Natural killer cell (primary cell): ENCODE results near the gene MAGEC2. TPM values are rescaled to one million over a fixed set of nuclear protein-coding genes. Genes with fewer than 3 reads are reported as not detected.

Experiments
- ATAC-seq, 3 donors: fragments of 150-1000 bp in 2 of 3; fragments of 200-7000 bp in 1 of 3; cut with Tn5 transposase; 1 replicate in 1 of 3; 2 replicates in 2 of 3; pipeline ENCODE4 v1.10.0; 2021; ENCODE audit warnings: mild to moderate bottlenecking in 2 of 3, moderate library complexity in 2 of 3
- DNase-seq, 2 donors: peaks; one replicate each; pipeline versions ENCODE4 v3.0.0 to v3.0.0-alpha.2; 2013 to 2021; ENCODE audit warnings: mixed read lengths in 1 of 2
- H3K27ac ChIP-seq: one replicate; pipeline ENCODE4 v1.5.1; 2013; ENCODE audit warnings: mild to moderate bottlenecking, low read length
- H3K27me3 ChIP-seq: one replicate; pipeline ENCODE4 v1.6.1; 2013; ENCODE audit warnings: low read length; ENCODE audit not compliant: control insufficient read depth, insufficient read depth
- H3K36me3 ChIP-seq: one replicate; pipeline ENCODE4 v1.6.1; 2013; ENCODE audit warnings: low read length; ENCODE audit not compliant: control insufficient read depth, insufficient read depth
- H3K4me1 ChIP-seq: one replicate; pipeline ENCODE4 v1.6.1; 2013; ENCODE audit warnings: low read length; ENCODE audit not compliant: control insufficient read depth, insufficient read depth
- H3K4me3 ChIP-seq: one replicate; pipeline ENCODE4 v1.5.1; 2013; ENCODE audit warnings: low read length
- H3K9me3 ChIP-seq: one replicate; pipeline ENCODE4 v1.6.1; 2013; ENCODE audit warnings: low read length; ENCODE audit not compliant: control insufficient read depth, insufficient read depth
- H3K27ac Mint-ChIP-seq, 2 donors: one replicate each; pipeline ENCODE4 v1.8.0; 2022; ENCODE audit warnings: mild to moderate bottlenecking in 2 of 2, mixed read lengths in 2 of 2, moderate library complexity in 1 of 2
- H3K27me3 Mint-ChIP-seq, 2 donors: one replicate each; pipeline ENCODE4 v1.8.0; 2022; ENCODE audit warnings: low read depth in 2 of 2, mixed read lengths in 2 of 2
- H3K36me3 Mint-ChIP-seq: one replicate; pipeline ENCODE4 v1.8.0; 2022; ENCODE audit warnings: mixed read lengths
- H3K4me1 Mint-ChIP-seq, 2 donors: one replicate each; pipeline ENCODE4 v1.8.0; 2022; ENCODE audit warnings: mixed read lengths in 2 of 2
- H3K4me3 Mint-ChIP-seq: one replicate; pipeline ENCODE4 v1.8.0; 2022; ENCODE audit warnings: mild to moderate bottlenecking, moderate library complexity, mixed read lengths
- H3K9me3 Mint-ChIP-seq, 2 donors: one replicate each; pipeline ENCODE4 v1.8.0; 2022; ENCODE audit warnings: mixed read lengths in 2 of 2
- WGBS: methylation state at CpG from one replicate; pipeline ENCODE4 v1.1.7; 2013; ENCODE audit warnings: missing lambda C conversion rate; ENCODE audit not compliant: insufficient coverage; 5-methylcytosine and 5-hydroxymethylcytosine counted together
- intact Hi-C: fragments of 100-400 bp; cut with micrococcal nuclease; formaldehyde crosslinking; loops from one replicate; pipeline ENCODE4 v1.14.2; 2022
- total RNA-seq, 4 donors: library from RNA; stranded (reverse); fragments of 120-200 nt in 1 of 4; gene quantifications; one replicate each; pipeline versions ENCODE4 v1.2.3 to v1.2.4, GENCODE V29; 2013 to 2022
- TF ChIP-seq, protein P1 (sequence below): fragments of 200-600 bp; IDR thresholded peaks from one replicate; pipeline ENCODE4 v1.8.0; 2022; ENCODE audit warnings: antibody characterized with exemption

MAGEC2 gene
- total RNA-seq, 3 donors from 2014 or later (not counting 1 experiment from before 2014, with no cell fraction given): not detected

DNA sequence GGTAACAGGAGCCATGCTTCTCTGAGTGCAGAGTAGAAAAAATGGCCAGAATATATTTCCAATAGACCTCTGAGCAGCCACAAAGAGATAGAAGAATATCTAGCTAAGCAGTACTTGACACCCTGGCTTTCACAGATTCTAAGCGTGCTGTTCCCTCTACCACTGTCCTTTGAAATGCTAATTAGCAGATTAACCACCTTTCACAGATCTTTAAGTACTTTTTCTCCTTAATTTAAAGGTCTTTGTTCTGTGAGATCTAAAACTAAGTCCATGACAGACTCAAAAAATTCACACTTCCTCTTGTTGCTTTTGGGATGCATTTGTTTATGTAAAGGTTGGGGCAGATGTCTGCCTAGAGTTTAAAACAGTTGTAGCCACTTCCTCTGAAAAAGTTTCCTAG lies 28.3 kb upstream of the MAGEC2 start:
- Histone ChIP-seq H3K36me3 (no peaks in the 10 kb centered on the region), H3K27me3 (no peaks in the 10 kb centered on the region), H3K4me3 (no peak overlapping the region), H3K9me3 (peaks cover 5% of the 10 kb centered on the region), H3K4me1 (no peaks in the 10 kb centered on the region), H3K27ac (no peak overlapping the region)
- WGBS: 67% methylated on average over 1 of the region's 1 CpG
- Mint-ChIP-seq H3K9me3 (peaks cover 2 to 8% of the 10 kb centered on the region in 2 donors), H3K27me3 (no peaks in the 10 kb centered on the region), H3K27ac (no peak overlapping the region), H3K4me1 (no peaks in the 10 kb centered on the region), H3K4me3 (no peak overlapping the region), H3K36me3 (no peaks in the 10 kb centered on the region)
- DNase-seq (no peak), ATAC-seq (no peak)
- intact Hi-C loops: no loop called here
- TF ChIP-seq, protein P1, sequence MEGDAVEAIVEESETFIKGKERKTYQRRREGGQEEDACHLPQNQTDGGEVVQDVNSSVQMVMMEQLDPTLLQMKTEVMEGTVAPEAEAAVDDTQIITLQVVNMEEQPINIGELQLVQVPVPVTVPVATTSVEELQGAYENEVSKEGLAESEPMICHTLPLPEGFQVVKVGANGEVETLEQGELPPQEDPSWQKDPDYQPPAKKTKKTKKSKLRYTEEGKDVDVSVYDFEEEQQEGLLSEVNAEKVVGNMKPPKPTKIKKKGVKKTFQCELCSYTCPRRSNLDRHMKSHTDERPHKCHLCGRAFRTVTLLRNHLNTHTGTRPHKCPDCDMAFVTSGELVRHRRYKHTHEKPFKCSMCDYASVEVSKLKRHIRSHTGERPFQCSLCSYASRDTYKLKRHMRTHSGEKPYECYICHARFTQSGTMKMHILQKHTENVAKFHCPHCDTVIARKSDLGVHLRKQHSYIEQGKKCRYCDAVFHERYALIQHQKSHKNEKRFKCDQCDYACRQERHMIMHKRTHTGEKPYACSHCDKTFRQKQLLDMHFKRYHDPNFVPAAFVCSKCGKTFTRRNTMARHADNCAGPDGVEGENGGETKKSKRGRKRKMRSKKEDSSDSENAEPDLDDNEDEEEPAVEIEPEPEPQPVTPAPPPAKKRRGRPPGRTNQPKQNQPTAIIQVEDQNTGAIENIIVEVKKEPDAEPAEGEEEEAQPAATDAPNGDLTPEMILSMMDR: no peak

DNA sequence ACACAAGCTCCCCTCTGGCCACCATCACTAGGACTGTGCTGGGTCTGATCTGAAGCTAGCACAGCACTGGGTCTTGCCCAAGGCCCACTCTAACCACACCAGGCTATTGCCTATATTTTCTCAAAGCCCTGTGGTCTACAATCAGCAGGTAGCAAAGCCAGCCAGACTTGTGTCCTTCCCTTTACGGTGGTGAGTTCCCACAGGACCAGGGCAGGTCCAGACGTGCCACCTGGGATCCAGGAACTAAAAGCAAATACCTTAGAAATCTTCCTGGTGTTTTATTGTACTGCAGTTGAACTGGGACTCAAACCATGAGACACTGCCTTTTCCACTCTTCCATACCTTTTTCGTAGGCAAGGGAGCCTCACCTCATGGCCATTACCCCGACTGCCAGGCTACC lies 9.0 kb upstream of the MAGEC2 start:
- 81% methylated on average over 4 of the region's 4 CpGs for WGBS
- no peaks in the 10 kb centered on the region for H3K27me3 Mint-ChIP-seq

DNA sequence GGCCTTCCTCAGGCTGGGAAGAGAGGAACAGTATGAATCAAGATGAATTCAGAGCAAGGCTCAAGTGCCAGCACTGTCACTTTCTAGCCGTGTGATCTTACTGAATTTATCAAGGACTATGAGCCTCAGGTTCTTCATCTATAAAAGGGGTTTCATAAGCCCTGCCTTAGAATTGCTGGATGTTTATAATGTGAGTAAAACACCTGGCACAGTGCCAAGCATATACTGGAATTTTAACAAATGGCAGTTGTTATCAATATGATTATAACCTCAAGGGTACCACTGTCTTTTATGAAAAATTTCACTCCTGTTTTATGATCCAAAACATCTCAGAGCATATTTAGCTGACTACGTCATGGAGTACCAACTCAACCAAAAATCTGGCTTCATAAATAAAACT lies 4.0 kb downstream of the MAGEC2 start:
- TF ChIP-seq, protein P1: no peak
- no peaks in the 10 kb centered on the region for H3K36me3 ChIP-seq
- peaks cover 2% of the 10 kb centered on the region for H3K9me3 ChIP-seq
- H3K27me3 ChIP-seq: no peaks in the 10 kb centered on the region
- Mint-ChIP-seq H3K4me3 (no peak overlapping the region), H3K4me1 (no peaks in the 10 kb centered on the region), H3K27me3 (no peaks in the 10 kb centered on the region), H3K9me3 (peaks cover 0 to 9% of the 10 kb centered on the region in 2 donors), H3K36me3 (no peaks in the 10 kb centered on the region), H3K27ac (no peak overlapping the region)
- no peak overlapping the region for H3K27ac ChIP-seq
- no peaks in the 10 kb centered on the region for H3K4me1 ChIP-seq
- ATAC-seq (no peak), DNase-seq (no peak)
- intact Hi-C loops: no loop called here
- 90% methylated on average over 1 of the region's 2 CpGs for WGBS
- H3K4me3 ChIP-seq: no peak overlapping the region

More for the DNA sequence above, 9.0 kb upstream of the MAGEC2 start:
- intact Hi-C loops: no loop called here
- DNase-seq: no peak
- H3K4me3 Mint-ChIP-seq: no peak overlapping the region
- H3K36me3 ChIP-seq: no peaks in the 10 kb centered on the region
- H3K27ac Mint-ChIP-seq: no peak overlapping the region
- H3K9me3 ChIP-seq: no peaks in the 10 kb centered on the region
- H3K4me1 ChIP-seq: no peaks in the 10 kb centered on the region
- no peak overlapping the region for H3K27ac ChIP-seq
- TF ChIP-seq, protein P1: no peak
- ATAC-seq: no peak
- H3K4me1 Mint-ChIP-seq: no peaks in the 10 kb centered on the region
- no peaks in the 10 kb centered on the region for H3K36me3 Mint-ChIP-seq
- H3K27me3 ChIP-seq: no peaks in the 10 kb centered on the region
- no peak overlapping the region for H3K4me3 ChIP-seq
- H3K9me3 Mint-ChIP-seq: peaks cover 4 to 9% of the 10 kb centered on the region in 2 donors

DNA sequence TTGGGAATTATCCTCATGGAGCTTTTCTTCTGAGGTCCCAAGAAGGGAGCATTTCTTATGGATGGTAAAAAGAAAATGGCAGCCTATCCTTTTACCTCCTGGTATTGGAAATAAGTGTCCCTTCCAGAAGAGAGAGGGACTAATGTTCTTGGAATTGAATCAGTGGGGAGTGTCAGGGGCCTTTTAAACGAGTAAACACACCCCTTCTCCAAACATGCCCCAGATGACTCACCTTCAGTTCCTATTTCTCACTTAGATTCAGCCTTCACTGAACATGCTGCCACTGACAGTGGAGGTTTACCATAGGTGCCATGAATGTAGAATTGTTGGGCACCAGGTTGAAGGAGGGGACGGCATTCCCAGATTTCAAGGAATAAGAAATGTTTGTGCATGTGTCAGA lies 19.0 kb downstream of the MAGEC2 start:
- Mint-ChIP-seq H3K36me3 (no peaks in the 10 kb centered on the region), H3K9me3 (peaks cover 0 to 6% of the 10 kb centered on the region in 2 donors), H3K27me3 (peaks cover 0 to 8% of the 10 kb centered on the region in 2 donors), H3K27ac (no peak overlapping the region), H3K4me1 (no peaks in the 10 kb centered on the region), H3K4me3 (no peak overlapping the region)
- no peak overlapping the region for H3K4me3 ChIP-seq
- H3K9me3 ChIP-seq: no peaks in the 10 kb centered on the region
- intact Hi-C loops: no loop called here
- H3K27ac ChIP-seq: no peak overlapping the region
- no peaks in the 10 kb centered on the region for H3K4me1 ChIP-seq
- no peak for DNase-seq
- 63% methylated on average over 1 of the region's 2 CpGs for WGBS
- no peak for ATAC-seq
- H3K36me3 ChIP-seq: no peaks in the 10 kb centered on the region
- no peaks in the 10 kb centered on the region for H3K27me3 ChIP-seq
- TF ChIP-seq, protein P1: no peak
